K562 (cell line): ENCODE measurements around the gene CARF. TPM values are rescaled to one million over a fixed set of nuclear protein-coding genes. Genes with fewer than 3 reads are reported as not detected.

Experiments
- ATF1 ChIP-seq, 2 experiments: fragments of 450-650 bp in 1 of 2; IDR thresholded peaks; 2 replicates each; pipeline ENCODE4 v1.6.1; 2016; ENCODE audit warnings: missing compliant biosample characterization in 1 of 2, missing genetic modification characterization in 1 of 2
- CREB1 ChIP-seq, 2 experiments: sonication (generic) in 1 of 2; formaldehyde crosslinking in 1 of 2; IDR thresholded peaks; 2 replicates each; pipeline versions ENCODE4 v1.6.1 to v1.8.0; 2012 to 2022; ENCODE audit warnings: inconsistent platforms in 1 of 2, mild to moderate bottlenecking in 1 of 2, missing genetic modification reagents in 1 of 2, moderate library complexity in 1 of 2
- DACH1 ChIP-seq: fragments of 450-650 bp; IDR thresholded peaks from 2 replicates; pipeline ENCODE4 v1.6.1; 2018; ENCODE audit not compliant: partially characterized antibody
- FOSL1 ChIP-seq: fragments of 200-800 bp; sonication (Bioruptor generic); conservative IDR thresholded peaks from 2 replicates; pipeline ENCODE4 v1.6.1; 2016; ENCODE audit warnings: missing genetic modification characterization, missing compliant biosample characterization
- GABPA ChIP-seq: fragments of 200-800 bp; sonication (Bioruptor generic); conservative IDR thresholded peaks from 2 replicates; pipeline ENCODE4 v1.6.1; 2016; ENCODE audit warnings: low read depth, missing genetic modification characterization, missing compliant biosample characterization
- HIVEP1 ChIP-seq: fragments of 250-450 bp; sonication (Bioruptor Pico); IDR thresholded peaks from 2 replicates; pipeline ENCODE4 v1.4.0; 2020; ENCODE audit warnings: mild to moderate bottlenecking
- JUN ChIP-seq, 2 experiments: sonication (generic) in 1 of 2; formaldehyde crosslinking in 1 of 2; IDR thresholded peaks; 2 replicates each; pipeline versions ENCODE4 v1.6.1 to v1.8.0; 2012 to 2022; ENCODE audit warnings: borderline replicate concordance in 2 of 2, mild to moderate bottlenecking in 2 of 2, improper control_type of control experiment in 1 of 2, low read depth in 1 of 2, low read length in 1 of 2, missing genetic modification reagents in 1 of 2
- MEIS2 ChIP-seq: fragments of 450-650 bp; IDR thresholded peaks from 2 replicates; pipeline ENCODE4 v1.6.1; 2014; ENCODE audit warnings: mild to moderate bottlenecking; ENCODE audit not compliant: partially characterized antibody
- NEUROD1 ChIP-seq: fragments of 150-350 bp; IDR thresholded peaks from 2 replicates; pipeline ENCODE4 v1.6.1; 2014; ENCODE audit warnings: borderline replicate concordance, low read length, low read depth; ENCODE audit not compliant: partially characterized antibody
- RB1 ChIP-seq: fragments of 450-650 bp; IDR thresholded peaks from 2 replicates; pipeline ENCODE4 v1.6.1; 2017; ENCODE audit warnings: low read depth, mild to moderate bottlenecking
- RBFOX2 ChIP-seq: fragments of 200-400 bp; formaldehyde crosslinking; IDR thresholded peaks from 2 replicates; pipeline ENCODE4 v1.6.1; 2017; ENCODE audit warnings: low read depth, mild to moderate bottlenecking, low read length, moderate library complexity
- SAP30 ChIP-seq: fragments of 200-600 bp; sonication (generic); IDR thresholded peaks from 2 replicates; pipeline ENCODE4 v1.6.1; 2012; ENCODE audit warnings: borderline replicate concordance, low read depth, mild to moderate bottlenecking, moderate library complexity, low read length, control low read depth, inconsistent platforms; ENCODE audit not compliant: insufficient read depth, poor library complexity, severe bottlenecking
- ZNF384 ChIP-seq: IDR thresholded peaks from 2 replicates; pipeline ENCODE4 v1.6.1; 2012; ENCODE audit warnings: low read depth, low read length, improper control_type of control experiment
- polyA plus RNA-seq, 8 experiments: library from polyadenylated mRNA; depleted of rRNA in 4 of 8; stranded (reverse) in 5 of 8; unstranded in 3 of 8; fragments of >200 nt; fragmentation: Nextera tagmentation in 2 of 8; fragmentation: Illumina TruSeq in 1 of 8; extraction: Ambion mirVana in 2 of 8; extraction: Trizol in 1 of 8; gene quantifications; 2 replicates each; pipeline versions ENCODE4 v1.2.1 to v1.2.3, GENCODE V29; 2011 to 2014; ENCODE audit warnings: inconsistent platforms in 1 of 8, missing spikeins in 1 of 8
- total RNA-seq, 7 experiments: library from RNA; depleted of rRNA in 6 of 7; stranded (reverse); fragments of >200 nt in 6 of 7; fragmentation: Illumina TruSeq in 2 of 7; extraction: Trizol in 2 of 7; gene quantifications; 2 replicates each; pipeline versions ENCODE4 v1.2.1 to v1.2.3, GENCODE V29; 2011 to 2021; ENCODE audit warnings: low replicate concordance in 1 of 7
- TF ChIP-seq, protein P1 (sequence below), 2 experiments: fragments of 450-650 bp; conservative IDR thresholded peaks; 2 replicates each; pipeline ENCODE4 v1.6.1; 2017; ENCODE audit warnings: mild to moderate bottlenecking in 2 of 2, moderate library complexity in 2 of 2
- TF ChIP-seq, protein P2 (sequence below), 2 experiments: fragments of 450-650 bp in 1 of 2; sonication (generic) in 1 of 2; formaldehyde crosslinking in 1 of 2; IDR thresholded peaks in 1 of 2; conservative IDR thresholded peaks in 1 of 2; 2 replicates each; pipeline versions ENCODE4 v1.6.1 to v1.8.1; 2016 to 2023; ENCODE audit warnings: mild to moderate bottlenecking in 2 of 2, moderate library complexity in 2 of 2, inconsistent platforms in 1 of 2, missing genetic modification reagents in 1 of 2
- TF ChIP-seq, protein P3 (sequence below): fragments of 450-650 bp; IDR thresholded peaks from 2 replicates; pipeline ENCODE4 v1.6.1; 2016; ENCODE audit warnings: borderline replicate concordance
- TF ChIP-seq, protein P4 (sequence below), 2 experiments: fragments of 450-650 bp; IDR thresholded peaks; 2 replicates each; pipeline ENCODE4 v1.6.1; 2016

The CARF gene
- total and polyA plus RNA-seq, 9 of the 15 experiments (the other 6 are each of a cell fraction or from before 2014, with no cell fraction given), result 0.31 to 4.2 (median 1.2) TPM

DNA sequence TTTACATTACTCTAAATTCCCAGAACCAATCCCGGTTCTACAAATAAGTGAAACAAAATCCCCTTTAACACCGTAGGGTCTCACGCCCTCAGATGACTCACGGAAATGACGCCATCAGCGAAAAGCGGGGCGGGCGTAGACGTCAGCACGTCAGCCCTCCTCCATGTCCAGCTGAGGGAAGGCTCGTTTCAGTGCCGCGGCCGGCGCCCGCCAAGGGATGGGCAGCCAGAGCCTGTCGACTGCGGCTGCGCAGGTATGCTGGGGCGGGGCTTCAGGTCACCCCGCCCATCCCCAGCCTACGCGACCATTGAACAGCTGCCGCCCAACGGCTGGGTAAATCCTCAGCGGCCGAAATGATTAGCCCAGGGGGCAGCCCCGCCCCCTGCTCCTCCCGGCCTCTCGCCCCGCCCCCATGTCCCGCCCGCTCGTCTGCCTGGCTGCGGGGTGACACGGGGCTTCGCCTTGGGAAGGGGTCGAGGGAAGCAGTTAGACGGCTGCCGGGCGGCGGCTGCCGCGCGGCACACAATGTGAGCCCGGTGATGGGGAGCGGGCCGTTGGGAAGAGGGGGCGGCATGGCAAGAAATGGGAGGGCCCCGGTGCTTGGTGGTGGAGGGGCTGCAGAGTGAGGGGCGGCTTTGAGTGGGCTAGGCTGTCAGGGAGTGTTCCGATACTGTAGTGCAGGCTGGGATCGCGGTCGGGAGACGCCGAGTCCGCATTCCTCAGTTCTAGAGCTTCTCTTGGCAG lies 102.6 kb downstream of the CARF start, which contains the start of gene NBEAL1 (continued):
- TF ChIP-seq ATF1 (CRISPR knock-in tag; IDR thresholded peaks at IDR 0.05) (0 out of 2 replicates have a peak, but pooled peaks have one; percentile 42), ATF1 (tag; IDR thresholded peaks at IDR 0.05) (peak; percentile 97), JUN (IDR thresholded peaks at IDR 0.05; ENCODE audit: borderline replicate concordance, low read depth, low read length) (peak; percentile 91), JUN (CRISPR knock-in tag; IDR thresholded peaks at IDR 0.05; ENCODE audit: borderline replicate concordance) (no peak), FOSL1 (peak; percentile 91), MEIS2 (peak; percentile 86), ZNF384 (no peak), RBFOX2 (peak; percentile 82), DACH1 (peak; percentile 83), NEUROD1 (peak; percentile 10), RB1 (peak; percentile 68), GABPA (peak; percentile 86), HIVEP1 (CRISPR knock-in tag) (no peak), CREB1 (IDR thresholded peaks at IDR 0.05) (peak; percentile 97), CREB1 (CRISPR knock-in tag; IDR thresholded peaks at IDR 0.05) (peak; percentile 91), SAP30 (peak; percentile 33)
- TF ChIP-seq, protein P1, sequence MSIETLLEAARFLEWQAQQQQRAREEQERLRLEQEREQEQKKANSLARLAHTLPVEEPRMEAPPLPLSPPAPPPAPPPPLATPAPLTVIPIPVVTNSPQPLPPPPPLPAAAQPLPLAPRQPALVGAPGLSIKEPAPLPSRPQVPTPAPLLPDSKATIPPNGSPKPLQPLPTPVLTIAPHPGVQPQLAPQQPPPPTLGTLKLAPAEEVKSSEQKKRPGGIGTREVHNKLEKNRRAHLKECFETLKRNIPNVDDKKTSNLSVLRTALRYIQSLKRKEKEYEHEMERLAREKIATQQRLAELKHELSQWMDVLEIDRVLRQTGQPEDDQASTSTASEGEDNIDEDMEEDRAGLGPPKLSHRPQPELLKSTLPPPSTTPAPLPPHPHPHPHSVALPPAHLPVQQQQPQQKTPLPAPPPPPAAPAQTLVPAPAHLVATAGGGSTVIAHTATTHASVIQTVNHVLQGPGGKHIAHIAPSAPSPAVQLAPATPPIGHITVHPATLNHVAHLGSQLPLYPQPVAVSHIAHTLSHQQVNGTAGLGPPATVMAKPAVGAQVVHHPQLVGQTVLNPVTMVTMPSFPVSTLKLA (conservative IDR thresholded peaks at IDR 0.05), result peak; percentile 42 to 58; a peak in 1 of 4 replicates
- TF ChIP-seq, protein P2, sequence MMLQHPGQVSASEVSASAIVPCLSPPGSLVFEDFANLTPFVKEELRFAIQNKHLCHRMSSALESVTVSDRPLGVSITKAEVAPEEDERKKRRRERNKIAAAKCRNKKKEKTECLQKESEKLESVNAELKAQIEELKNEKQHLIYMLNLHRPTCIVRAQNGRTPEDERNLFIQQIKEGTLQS (IDR thresholded peaks at IDR 0.05), result peak; percentile 96
- TF ChIP-seq, protein P2 (CRISPR knock-in tag; conservative IDR thresholded peaks at IDR 0.05), result 0 out of 2 replicates have a peak, but pooled peaks have one; percentile 64
- TF ChIP-seq, protein P3, sequence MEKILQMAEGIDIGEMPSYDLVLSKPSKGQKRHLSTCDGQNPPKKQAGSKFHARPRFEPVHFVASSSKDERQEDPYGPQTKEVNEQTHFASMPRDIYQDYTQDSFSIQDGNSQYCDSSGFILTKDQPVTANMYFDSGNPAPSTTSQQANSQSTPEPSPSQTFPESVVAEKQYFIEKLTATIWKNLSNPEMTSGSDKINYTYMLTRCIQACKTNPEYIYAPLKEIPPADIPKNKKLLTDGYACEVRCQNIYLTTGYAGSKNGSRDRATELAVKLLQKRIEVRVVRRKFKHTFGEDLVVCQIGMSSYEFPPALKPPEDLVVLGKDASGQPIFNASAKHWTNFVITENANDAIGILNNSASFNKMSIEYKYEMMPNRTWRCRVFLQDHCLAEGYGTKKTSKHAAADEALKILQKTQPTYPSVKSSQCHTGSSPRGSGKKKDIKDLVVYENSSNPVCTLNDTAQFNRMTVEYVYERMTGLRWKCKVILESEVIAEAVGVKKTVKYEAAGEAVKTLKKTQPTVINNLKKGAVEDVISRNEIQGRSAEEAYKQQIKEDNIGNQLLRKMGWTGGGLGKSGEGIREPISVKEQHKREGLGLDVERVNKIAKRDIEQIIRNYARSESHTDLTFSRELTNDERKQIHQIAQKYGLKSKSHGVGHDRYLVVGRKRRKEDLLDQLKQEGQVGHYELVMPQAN, result peak; percentile 53; the same call in 1 of the 2 replicates
- TF ChIP-seq, protein P4, sequence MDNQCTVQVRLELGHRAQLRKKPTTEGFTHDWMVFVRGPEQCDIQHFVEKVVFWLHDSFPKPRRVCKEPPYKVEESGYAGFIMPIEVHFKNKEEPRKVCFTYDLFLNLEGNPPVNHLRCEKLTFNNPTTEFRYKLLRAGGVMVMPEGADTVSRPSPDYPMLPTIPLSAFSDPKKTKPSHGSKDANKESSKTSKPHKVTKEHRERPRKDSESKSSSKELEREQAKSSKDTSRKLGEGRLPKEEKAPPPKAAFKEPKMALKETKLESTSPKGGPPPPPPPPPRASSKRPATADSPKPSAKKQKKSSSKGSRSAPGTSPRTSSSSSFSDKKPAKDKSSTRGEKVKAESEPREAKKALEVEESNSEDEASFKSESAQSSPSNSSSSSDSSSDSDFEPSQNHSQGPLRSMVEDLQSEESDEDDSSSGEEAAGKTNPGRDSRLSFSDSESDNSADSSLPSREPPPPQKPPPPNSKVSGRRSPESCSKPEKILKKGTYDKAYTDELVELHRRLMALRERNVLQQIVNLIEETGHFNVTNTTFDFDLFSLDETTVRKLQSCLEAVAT (IDR thresholded peaks at IDR 0.05), result 0 out of 4 replicates have a peak, but pooled peaks of 1 of the 2 experiments have one; percentile 38
